Urinary bladder (tissue), 4 donors: ENCODE measurements around the gene PLPP1. TPM values are rescaled to one million over a fixed set of nuclear protein-coding genes. Genes with fewer than 3 reads are reported as not detected.
"Not testable (repeated sequence)": the region's sequence is repeated elsewhere in the genome, so short reads cannot be mapped to it uniquely, and the experiment has no call there.

Experiments used
- DNase-seq: peaks from one replicate; pipeline ENCODE4 v3.0.0-alpha.2; 2015; ENCODE audit errors: extremely low spot score
- H3K27ac ChIP-seq: one replicate; pipeline ENCODE4 v1.5.1; 2013; ENCODE audit warnings: low read depth, mild to moderate bottlenecking, moderate library complexity
- H3K36me3 ChIP-seq: one replicate; pipeline ENCODE4 v1.6.1; 2013; ENCODE audit warnings: mild to moderate bottlenecking, moderate library complexity; ENCODE audit not compliant: insufficient read depth
- H3K4me1 ChIP-seq: one replicate; pipeline ENCODE4 v1.6.1; 2013; ENCODE audit warnings: mild to moderate bottlenecking, moderate library complexity; ENCODE audit not compliant: insufficient read depth
- H3K4me3 ChIP-seq: one replicate; pipeline ENCODE4 v1.5.1; 2013; ENCODE audit warnings: low read depth, low read length
- WGBS: extraction: QIAGEN DNeasy Blood & Tissue Kit; methylation state at CpG from one replicate; pipeline ENCODE4 v1.1.7; 2013; 5-methylcytosine and 5-hydroxymethylcytosine counted together
- polyA plus RNA-seq: library from polyadenylated mRNA; stranded (reverse); fragments of 200-250 nt; gene quantifications from one replicate; pipeline ENCODE4 v1.2.3, GENCODE V29; 2013
- total RNA-seq: library from RNA; depleted of rRNA; stranded (reverse); fragments of >200 nt; gene quantifications from one replicate; pipeline ENCODE4 v1.2.3, GENCODE V29; 2014
- donor health status: healthy with polysubstance abuse.
- donor health status: healthy.

PLPP1 gene
- total and polyA plus RNA-seq, 2 donors, result 146 to 275 TPM

DNA sequence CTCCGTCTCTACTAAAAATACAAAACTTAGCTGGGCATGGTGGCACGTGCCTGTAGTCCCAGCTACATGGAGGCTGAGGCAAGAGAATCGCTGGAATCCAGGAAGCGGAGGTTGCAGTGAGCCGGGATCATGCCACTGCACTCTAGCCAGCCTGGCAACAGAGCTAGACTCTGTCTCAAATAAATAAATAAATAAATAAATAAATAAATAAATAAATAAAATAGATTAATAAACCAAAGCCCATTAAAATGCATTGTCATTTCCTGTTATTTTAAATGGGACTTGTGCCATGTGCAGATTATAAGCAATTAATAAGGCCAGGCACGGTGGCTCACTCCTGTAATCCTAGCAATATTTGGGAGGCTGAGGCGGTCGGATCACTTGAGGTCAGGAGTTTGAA lies 2.6 kb upstream of the PLPP1 start:
- WGBS, result 97% methylated on average over 8 of the region's 8 CpGs
- H3K27ac ChIP-seq, H3K4me3 ChIP-seq, H3K4me1 ChIP-seq, DNase-seq, H3K36me3 ChIP-seq: not testable (repeated sequence)

DNA sequence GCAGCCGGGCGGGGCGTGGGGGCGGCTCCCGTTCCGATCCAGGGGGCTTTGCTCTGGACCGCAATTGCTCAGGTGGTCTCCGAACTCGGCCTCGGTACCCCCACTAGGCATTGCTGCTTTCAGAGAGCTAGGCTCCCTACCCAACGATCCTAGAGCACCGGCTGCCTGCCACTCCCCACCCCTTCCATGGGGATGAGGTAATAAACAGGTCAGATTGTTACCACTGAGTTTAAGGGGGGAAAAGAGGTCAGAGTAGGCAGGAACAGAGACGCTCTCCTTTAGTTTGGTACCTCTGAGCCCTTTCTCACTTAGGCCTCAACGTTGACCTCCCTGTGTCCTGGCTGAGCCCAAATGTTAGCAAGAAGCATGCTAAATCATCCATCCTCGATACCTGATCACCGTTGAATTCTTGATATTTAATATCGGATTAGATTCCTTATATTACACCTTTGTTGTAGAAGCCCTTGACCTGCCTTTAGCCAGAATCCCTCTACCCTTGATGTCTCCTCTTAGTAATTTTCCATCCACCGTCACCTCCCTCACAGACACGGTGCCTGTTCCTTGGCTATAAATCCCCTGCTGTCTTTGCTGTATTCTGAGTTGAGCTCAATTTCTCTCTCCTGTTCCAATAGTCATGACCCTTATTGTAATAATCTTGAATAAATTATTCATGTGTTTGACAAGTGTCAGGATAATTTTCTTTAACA lies 588 bp upstream of the PLPP1 start:
- peak overlapping the region; percentile 94 for H3K27ac ChIP-seq
- 11% methylated on average over 19 of the region's 19 CpGs for WGBS
- no peak for DNase-seq
- H3K36me3 ChIP-seq, result no peaks in the 10 kb centered on the region
- H3K4me3 ChIP-seq, result peak overlapping the region; percentile 90
- H3K4me1 ChIP-seq, result no peaks in the 10 kb centered on the region

DNA sequence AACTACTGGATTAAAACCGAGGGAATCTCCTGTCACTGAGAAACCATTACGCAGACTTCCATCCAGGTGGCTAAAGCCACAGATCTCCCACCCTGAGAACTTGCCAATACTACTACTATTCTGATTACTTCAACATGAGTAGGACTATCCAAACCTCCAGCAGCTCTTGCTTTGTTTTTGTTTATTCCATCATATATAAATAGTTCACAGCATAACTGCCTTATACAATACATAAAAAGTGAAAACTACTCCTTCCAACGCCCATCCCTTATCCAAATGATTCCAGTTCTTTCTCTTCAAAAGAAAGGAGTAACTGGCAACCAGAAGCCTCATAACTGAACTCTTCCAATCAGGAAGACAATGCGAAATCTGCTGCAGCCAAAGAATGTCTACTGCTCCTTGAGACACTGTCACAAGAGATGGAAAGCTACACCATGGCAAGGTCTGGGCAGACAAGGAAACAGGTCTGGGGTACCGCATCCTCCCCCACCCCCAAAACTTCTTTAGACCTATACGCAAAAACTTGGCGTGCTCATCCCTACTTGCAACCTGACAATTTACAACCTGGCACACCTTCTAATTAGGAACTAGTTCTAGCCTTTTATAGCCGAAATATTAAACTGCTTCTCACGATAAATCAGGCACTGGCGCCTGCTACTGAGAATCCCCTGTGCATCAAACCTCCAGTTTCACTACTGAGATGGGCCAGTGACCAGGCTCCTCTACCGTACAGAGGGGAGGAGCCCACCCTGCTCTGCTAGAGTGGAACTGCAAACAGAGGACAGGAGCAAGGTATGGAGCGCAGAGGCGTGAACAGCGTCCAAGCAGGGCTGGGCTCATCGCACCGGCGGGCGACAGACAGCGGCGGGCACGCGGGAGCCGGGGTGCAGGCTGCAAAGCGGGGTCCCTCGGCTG lies 986 bp downstream of the PLPP1 start:
- Histone ChIP-seq H3K27ac (peak overlapping the region; percentile 94), H3K4me1 (no peaks in the 10 kb centered on the region), H3K4me3 (peak overlapping the region; percentile 90), H3K36me3 (no peaks in the 10 kb centered on the region)
- 2% methylated on average over 25 of the region's 25 CpGs for WGBS
- no peak for DNase-seq

DNA sequence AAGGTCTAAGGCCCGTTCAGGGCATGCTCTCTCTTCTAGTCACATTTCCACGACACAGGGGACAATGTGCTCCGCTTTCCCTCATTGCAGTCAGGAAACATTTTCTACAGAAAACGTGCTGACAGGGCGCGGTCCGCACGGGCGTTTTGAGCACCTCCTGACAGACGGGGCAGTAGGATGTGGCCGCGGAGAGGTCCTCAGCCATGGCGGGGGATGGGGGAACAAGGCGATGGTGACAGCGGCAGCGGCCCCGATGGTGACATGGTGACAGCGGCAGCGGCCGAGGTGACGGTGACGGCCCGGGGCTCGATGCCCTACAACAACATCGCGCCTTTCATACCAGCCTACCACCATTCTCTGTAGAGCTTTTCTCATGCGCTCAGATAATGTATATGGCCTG lies 4.1 kb downstream of the PLPP1 start:
- Histone ChIP-seq H3K27ac (no peak overlapping the region), H3K36me3 (no peaks in the 10 kb centered on the region), H3K4me1 (no peaks in the 10 kb centered on the region), H3K4me3 (no peak overlapping the region)
- DNase-seq, result no peak
- 90% methylated on average over 27 of the region's 27 CpGs for WGBS

DNA sequence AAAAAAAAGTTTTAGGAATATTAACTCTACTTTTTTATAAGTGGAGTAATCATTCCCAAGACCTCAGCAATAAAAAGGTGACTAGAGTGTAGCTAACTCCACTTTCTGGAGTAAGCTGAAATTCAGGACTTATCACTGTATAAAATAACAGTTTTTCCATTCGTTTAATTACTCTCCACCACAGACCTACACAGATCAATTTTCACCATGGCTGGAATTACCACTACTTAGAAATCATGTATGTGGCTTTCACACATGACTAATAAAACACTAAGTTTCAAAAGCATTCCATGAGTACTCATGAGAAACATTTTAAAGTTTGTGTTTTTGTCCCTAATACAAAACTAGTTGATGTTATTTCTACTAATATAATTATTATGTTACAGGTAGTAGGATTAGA lies 9.9 kb downstream of the PLPP1 start:
- no peak overlapping the region for H3K27ac ChIP-seq
- no peak for DNase-seq
- no peaks in the 10 kb centered on the region for H3K36me3 ChIP-seq
- WGBS, result 73% methylated on average over 1 of the region's 1 CpG
- no peak overlapping the region for H3K4me3 ChIP-seq
- H3K4me1 ChIP-seq, result no peaks in the 10 kb centered on the region

DNA sequence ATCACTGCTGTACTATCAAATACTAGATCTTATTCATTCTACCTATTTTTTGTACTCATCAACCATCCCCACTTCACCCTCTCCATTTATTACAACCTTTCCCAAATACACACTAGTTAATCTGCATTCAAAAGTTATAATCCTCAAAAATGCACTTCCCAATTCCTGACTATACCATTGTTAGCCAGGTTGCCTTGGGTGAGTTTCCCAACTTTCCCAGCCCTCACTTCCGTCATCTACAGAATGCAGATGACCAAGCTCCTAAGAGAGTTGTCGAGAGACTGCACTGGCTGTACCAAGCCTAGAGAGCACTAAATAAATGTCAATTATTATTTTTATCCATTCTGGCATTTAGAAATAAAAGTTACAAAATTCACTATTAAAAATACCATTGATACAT lies 11.5 kb downstream of the PLPP1 start:
- H3K36me3 ChIP-seq, result no peaks in the 10 kb centered on the region
- no peak for DNase-seq
- 96% methylated on average over 2 of the region's 2 CpGs for WGBS
- H3K4me1 ChIP-seq, result no peaks in the 10 kb centered on the region
- H3K27ac ChIP-seq, result no peak overlapping the region
- H3K4me3 ChIP-seq, result no peak overlapping the region

DNA sequence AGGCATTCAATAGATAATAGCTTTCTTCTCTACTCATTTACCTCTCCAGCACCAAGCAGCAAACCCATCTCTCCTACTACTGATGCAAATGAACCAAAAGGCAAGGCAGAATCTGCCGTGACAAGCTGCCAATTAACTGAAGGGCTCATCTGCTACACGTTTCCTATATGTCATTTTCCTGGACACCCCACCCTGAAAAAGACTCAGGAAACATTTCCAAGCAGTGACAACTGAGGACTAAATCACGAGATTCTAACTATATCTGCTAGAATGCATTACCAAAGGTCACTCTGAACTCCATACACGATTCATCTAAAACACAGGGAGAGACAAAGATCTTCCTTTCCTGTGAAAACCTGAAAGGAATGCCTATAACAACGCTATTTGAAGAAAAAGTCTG lies 12.9 kb downstream of the PLPP1 start:
- H3K4me3 ChIP-seq, result no peak overlapping the region
- DNase-seq, result no peak
- no peaks in the 10 kb centered on the region for H3K4me1 ChIP-seq
- 45% methylated on average over 5 of the region's 5 CpGs for WGBS
- H3K27ac ChIP-seq, result no peak overlapping the region
- no peaks in the 10 kb centered on the region for H3K36me3 ChIP-seq

DNA sequence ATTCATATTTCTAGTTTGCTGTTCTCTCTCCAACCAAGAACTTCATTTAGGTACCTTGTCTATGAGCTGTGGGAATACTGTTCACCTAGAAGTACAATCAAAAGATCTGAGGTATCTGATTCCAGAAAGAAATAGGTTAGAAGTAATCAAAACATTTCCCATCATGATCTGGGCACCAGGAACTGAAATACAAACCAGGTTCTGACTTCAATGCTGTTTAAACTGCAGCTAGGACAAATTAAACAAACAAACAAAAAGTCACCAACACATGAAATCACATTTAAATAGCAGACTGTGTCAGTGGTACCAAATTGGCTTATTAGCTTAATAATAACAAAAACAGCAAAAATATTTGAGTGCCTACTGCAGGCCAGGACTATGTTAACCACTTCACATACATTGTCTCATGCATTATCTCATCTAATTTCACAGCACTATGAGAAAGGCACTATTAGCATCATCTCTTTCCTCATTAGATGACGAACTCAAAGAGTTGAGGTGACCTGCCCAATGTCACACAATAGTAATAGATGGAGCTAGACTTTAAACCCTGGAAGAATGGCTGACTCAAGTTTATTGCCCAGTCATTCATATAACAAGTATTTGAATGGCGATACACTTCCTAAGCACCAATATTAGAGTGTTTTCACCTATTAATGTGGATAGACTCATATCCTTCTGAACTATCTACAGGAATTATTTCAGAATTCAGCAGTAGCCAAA lies 14.5 kb downstream of the PLPP1 start:
- WGBS, result 91% methylated on average over 2 of the region's 2 CpGs
- Histone ChIP-seq H3K27ac (peak overlapping the region; percentile 6), H3K36me3 (no peaks in the 10 kb centered on the region), H3K4me3 (no peak overlapping the region), H3K4me1 (no peaks in the 10 kb centered on the region)
- DNase-seq, result no peak

DNA sequence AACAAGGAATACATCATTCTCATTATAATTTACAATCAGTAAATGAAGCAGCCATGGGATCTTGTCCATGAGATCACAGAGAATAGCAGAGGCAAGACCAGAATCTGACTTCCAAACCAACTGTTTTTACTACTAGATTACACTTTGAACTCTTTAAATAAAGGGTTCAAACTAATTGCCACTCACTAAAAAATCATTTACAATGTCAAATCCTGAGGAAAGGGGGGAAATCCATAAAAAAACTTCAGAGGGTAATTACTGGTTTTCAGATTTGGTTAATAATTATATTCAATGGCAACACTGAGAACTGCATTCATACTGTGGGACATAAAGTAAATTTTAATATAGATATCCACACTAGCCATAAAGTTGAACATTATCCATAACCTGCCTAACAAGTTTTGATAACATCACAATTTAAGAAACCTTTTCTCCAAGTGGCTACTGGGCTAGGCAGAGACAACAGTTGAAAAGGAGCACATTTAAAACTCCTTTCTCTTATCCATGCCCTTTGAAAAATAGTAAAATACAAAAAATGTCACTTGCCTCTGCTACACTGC lies 15.9 kb downstream of the PLPP1 start:
- no peak overlapping the region for H3K27ac ChIP-seq
- no peaks in the 10 kb centered on the region for H3K4me1 ChIP-seq
- DNase-seq, result no peak
- no peak overlapping the region for H3K4me3 ChIP-seq
- H3K36me3 ChIP-seq, result no peaks in the 10 kb centered on the region

DNA sequence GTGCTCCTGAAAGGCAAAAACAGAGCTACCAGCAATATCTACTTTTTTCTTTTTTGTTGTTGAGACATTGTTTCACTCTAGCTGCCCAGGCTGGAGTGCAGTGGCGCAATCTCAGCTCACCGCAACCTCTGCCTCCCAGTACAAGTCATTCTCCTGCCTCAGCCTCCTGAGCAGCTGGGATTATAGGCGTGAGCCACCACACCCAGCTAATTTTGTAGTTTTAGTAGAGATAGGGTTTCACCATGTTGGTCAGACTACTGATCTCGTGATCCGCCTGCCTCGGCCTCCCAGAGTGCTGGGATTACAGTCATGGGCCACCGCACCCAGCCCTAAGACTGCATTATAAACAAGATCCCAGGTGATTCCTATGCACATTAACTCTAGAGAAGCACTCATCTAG lies 17.0 kb downstream of the PLPP1 start:
- WGBS, result 91% methylated on average over 7 of the region's 7 CpGs
- H3K27ac ChIP-seq, result no peak overlapping the region
- no peaks in the 10 kb centered on the region for H3K36me3 ChIP-seq
- DNase-seq, result no peak
- H3K4me1 ChIP-seq, result no peaks in the 10 kb centered on the region
- no peak overlapping the region for H3K4me3 ChIP-seq

DNA sequence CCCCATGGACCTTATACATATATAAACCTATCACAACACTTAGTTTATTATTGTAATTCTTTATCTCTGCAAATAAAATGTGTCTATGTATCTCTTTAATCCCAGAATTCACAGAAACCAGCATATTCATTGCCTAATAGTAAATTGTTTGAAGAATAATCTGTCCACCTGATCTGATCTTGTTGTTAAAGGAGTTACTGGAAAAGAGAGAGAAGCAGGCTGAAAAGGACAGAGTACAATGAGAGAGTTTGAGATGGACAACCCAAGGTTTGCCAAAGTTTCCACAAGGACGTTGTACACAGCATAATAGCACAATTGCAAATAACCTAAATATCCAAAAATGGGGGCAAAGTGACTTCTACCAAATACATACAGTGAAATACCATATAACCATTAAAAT lies 23.8 kb downstream of the PLPP1 start:
- 33% methylated on average over 1 of the region's 1 CpG for WGBS
- DNase-seq, result no peak
- H3K4me1 ChIP-seq, result peaks cover 6% of the 10 kb centered on the region
- H3K4me3 ChIP-seq, result no peak overlapping the region
- no peak overlapping the region for H3K27ac ChIP-seq
- H3K36me3 ChIP-seq, result no peaks in the 10 kb centered on the region

DNA sequence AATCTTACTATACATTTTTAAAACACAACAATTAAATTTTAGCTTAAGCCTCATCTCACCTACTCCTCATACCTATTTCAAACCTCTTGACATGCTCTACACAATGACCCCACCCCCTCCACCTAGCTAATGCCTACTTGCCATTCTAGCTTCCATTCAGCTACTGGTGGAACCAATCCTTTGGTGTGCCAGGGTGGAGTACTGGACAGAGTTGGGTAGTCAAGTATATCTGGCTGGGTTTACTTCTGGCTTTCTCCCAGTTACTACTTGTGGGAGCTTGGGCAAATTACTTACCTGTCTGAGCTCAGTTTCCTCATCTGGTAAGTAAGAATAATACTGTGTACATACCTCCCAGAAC lies 24.3 kb downstream of the PLPP1 start:
- Histone ChIP-seq H3K4me1 (peaks cover 6% of the 10 kb centered on the region), H3K4me3 (no peak overlapping the region), H3K36me3 (no peaks in the 10 kb centered on the region), H3K27ac (no peak overlapping the region)
- no peak for DNase-seq

DNA sequence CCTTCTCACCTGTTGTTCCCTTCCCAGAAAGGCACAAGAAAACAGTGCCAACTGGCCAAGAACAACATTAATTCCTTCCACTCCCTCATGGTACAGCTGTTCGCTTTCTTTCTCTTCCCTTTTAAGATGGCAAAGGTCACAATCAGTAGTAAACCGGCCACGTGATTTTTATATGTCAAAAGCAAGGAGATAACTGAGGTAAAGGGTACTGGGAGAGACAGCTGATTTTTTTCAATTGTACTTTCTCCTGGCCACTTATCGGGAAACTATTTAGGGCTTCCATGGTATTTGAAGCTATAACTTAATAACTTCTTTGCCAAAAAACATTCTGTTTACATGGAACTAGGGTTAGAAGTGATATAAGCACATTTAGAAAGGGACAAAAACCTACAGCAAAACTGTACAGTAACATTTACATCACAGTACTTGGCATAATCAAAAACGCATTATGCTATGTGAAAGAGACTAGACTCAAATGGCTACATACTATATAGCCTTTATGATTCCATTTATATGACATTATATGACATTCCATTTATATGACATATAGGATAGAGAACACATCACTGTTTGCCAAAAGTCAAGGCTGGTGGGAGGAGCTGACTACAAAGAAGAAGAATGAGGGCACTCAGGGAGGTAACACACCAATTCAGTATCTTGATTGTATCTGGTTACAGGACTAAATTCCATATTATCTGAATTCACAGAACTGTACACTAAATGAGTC lies 24.8 kb downstream of the PLPP1 start:
- H3K36me3 ChIP-seq, result no peaks in the 10 kb centered on the region
- 20% methylated on average over 5 of the region's 5 CpGs for WGBS
- no peak overlapping the region for H3K27ac ChIP-seq
- H3K4me1 ChIP-seq, result peaks cover 6% of the 10 kb centered on the region
- no peak overlapping the region for H3K4me3 ChIP-seq
- no peak for DNase-seq
